Nephron (organoid): Measurements from ENCODE around the gene SPTLC2.

Experiments
- H3K27ac Mint-ChIP-seq, 3 experiments: 2 replicates each; pipeline ENCODE4 v1.8.0; 2020; ENCODE audit warnings: mixed read lengths in 3 of 3, mild to moderate bottlenecking in 2 of 3, moderate library complexity in 1 of 3
- H3K27me3 Mint-ChIP-seq: 2 replicates; pipeline ENCODE4 v1.8.0; 2021; ENCODE audit warnings: low read depth, mild to moderate bottlenecking, moderate library complexity, mixed read lengths
- H3K36me3 Mint-ChIP-seq: 2 replicates; pipeline ENCODE4 v1.8.0; 2020; ENCODE audit warnings: low read depth, mixed read lengths
- H3K4me1 Mint-ChIP-seq: 2 replicates; pipeline ENCODE4 v1.8.0; 2020; ENCODE audit warnings: mixed read lengths
- H3K4me3 Mint-ChIP-seq, 3 experiments: 2 replicates each; pipeline ENCODE4 v1.8.0; 2020; ENCODE audit warnings: mild to moderate bottlenecking in 3 of 3, mixed read lengths in 3 of 3, moderate library complexity in 2 of 3
- H3K9me3 Mint-ChIP-seq: 2 replicates; pipeline ENCODE4 v1.8.0; 2020; ENCODE audit warnings: mixed read lengths
- CTCF ChIP-seq, 3 experiments: fragments of 200-600 bp; sonication (generic); IDR thresholded peaks; one replicate each; pipeline ENCODE4 v1.5.0; 2021; ENCODE audit warnings: antibody characterized with exemption in 3 of 3; ENCODE audit not compliant: unreplicated experiment in 3 of 3

The SPTLC2 gene

GRCh38 chr14:77478029-77478428 lies 138.4 kb downstream of the SPTLC2 start:
- Mint-ChIP-seq H3K4me3 (no peak overlapping the region), H3K9me3 (no peaks in the 10 kb centered on the region), H3K27me3 (peaks cover 9% of the 10 kb centered on the region), H3K27ac (no peak overlapping the region), H3K36me3 (no peaks in the 10 kb centered on the region), H3K4me1 (no peaks in the 10 kb centered on the region)
- TF ChIP-seq CTCF (IDR thresholded peaks at IDR 0.05; ENCODE audit: unreplicated experiment in 3 of 3) = no peak

- H3K9me3 Mint-ChIP-seq = no peaks in the 10 kb centered on the region
- TF ChIP-seq CTCF (IDR thresholded peaks at IDR 0.05; ENCODE audit: unreplicated experiment in 3 of 3) = no peak
- no peak overlapping the region for H3K4me3 Mint-ChIP-seq
- H3K27ac Mint-ChIP-seq = no peak overlapping the region
- H3K27me3 Mint-ChIP-seq = peaks cover 16% of the 10 kb centered on the region
- no peaks in the 10 kb centered on the region for H3K4me1 Mint-ChIP-seq
- no peaks in the 10 kb centered on the region for H3K36me3 Mint-ChIP-seq
These were observed 140.9 kb downstream of the SPTLC2 start for GRCh38 chr14:77475432-77476115.

GRCh38 chr14:77474479-77475177 lies 141.8 kb downstream of the SPTLC2 start:
- Mint-ChIP-seq H3K36me3 (peaks cover 1% of the 10 kb centered on the region), H3K27ac (peak overlapping the region in 1 of 3 experiments; percentile 2), H3K27me3 (peaks cover 16% of the 10 kb centered on the region), H3K4me1 (no peaks in the 10 kb centered on the region), H3K9me3 (no peaks in the 10 kb centered on the region), H3K4me3 (no peak overlapping the region)
- no peak for TF ChIP-seq CTCF (IDR thresholded peaks at IDR 0.05; ENCODE audit: unreplicated experiment in 3 of 3)

GRCh38 chr14:77473921-77474320 lies 142.5 kb downstream of the SPTLC2 start:
- no peak for TF ChIP-seq CTCF (IDR thresholded peaks at IDR 0.05; ENCODE audit: unreplicated experiment in 3 of 3)

GRCh38 chr14:77470224-77470870 lies 146.1 kb downstream of the SPTLC2 start:
- Mint-ChIP-seq H3K9me3 (no peaks in the 10 kb centered on the region), H3K27me3 (peaks cover 16% of the 10 kb centered on the region), H3K4me1 (no peaks in the 10 kb centered on the region), H3K4me3 (no peak overlapping the region), H3K36me3 (peaks cover 31% of the 10 kb centered on the region), H3K27ac (peak overlapping the region in 1 of 3 experiments; percentile 75)
- no peak for TF ChIP-seq CTCF (IDR thresholded peaks at IDR 0.05; ENCODE audit: unreplicated experiment in 3 of 3)

More at GRCh38 chr14:77473921-77474320, 142.5 kb downstream of the SPTLC2 start:
- Mint-ChIP-seq H3K4me1 (no peaks in the 10 kb centered on the region), H3K27ac (peak overlapping the region in 1 of 3 experiments; percentile 41), H3K4me3 (no peak overlapping the region), H3K36me3 (peaks cover 8% of the 10 kb centered on the region), H3K27me3 (peaks cover 16% of the 10 kb centered on the region), H3K9me3 (no peaks in the 10 kb centered on the region)
